Mesenchymal stem cell (in vitro differentiated cells and primary cell): ENCODE measurements around the gene B3GNT9.
A peak's percentile ranks its signal among the peaks of the same experiment; 100 is the strongest.

ENCODE experiments used
- DNase-seq: peaks from one replicate; pipeline ENCODE4 v3.0.0-alpha.2; 2013
- H2AFZ ChIP-seq: one replicate; pipeline ENCODE4 v1.6.1; 2013; ENCODE audit warnings: low read depth, mild to moderate bottlenecking, control low read depth, inconsistent platforms, low read length, moderate library complexity
- H2AK5ac ChIP-seq: 2 replicates; pipeline ENCODE4 v1.6.1; 2013; ENCODE audit warnings: low read length, moderate library complexity, mild to moderate bottlenecking, inconsistent platforms; ENCODE audit not compliant: severe bottlenecking
- H2BK120ac ChIP-seq: one replicate; pipeline ENCODE4 v1.6.1; 2013; ENCODE audit warnings: low read depth, mild to moderate bottlenecking, inconsistent platforms, low read length, moderate library complexity
- H2BK12ac ChIP-seq, 2 experiments: one replicate each; pipeline ENCODE4 v1.6.1; 2013; ENCODE audit warnings: inconsistent platforms in 2 of 2, low read length in 2 of 2, mild to moderate bottlenecking in 2 of 2, moderate library complexity in 2 of 2, control low read depth in 1 of 2
- H2BK15ac ChIP-seq: one replicate; pipeline ENCODE4 v1.6.1; 2013; ENCODE audit warnings: mild to moderate bottlenecking, low read depth, inconsistent platforms; ENCODE audit not compliant: poor library complexity, severe bottlenecking
- H2BK5ac ChIP-seq: 2 replicates; pipeline ENCODE4 v1.6.1; 2013; ENCODE audit warnings: low read depth, mild to moderate bottlenecking, low read length, control low read depth, inconsistent platforms; ENCODE audit not compliant: poor library complexity, severe bottlenecking
- H3K14ac ChIP-seq, 2 experiments: one replicate each; pipeline ENCODE4 v1.6.1; 2013; ENCODE audit warnings: inconsistent platforms in 2 of 2, low read length in 2 of 2, control low read depth in 1 of 2, mild to moderate bottlenecking in 1 of 2, moderate library complexity in 1 of 2
- H3K18ac ChIP-seq, 2 experiments: one replicate each; pipeline ENCODE4 v1.6.1; 2013; ENCODE audit warnings: inconsistent platforms in 2 of 2, low read length in 2 of 2, control low read depth in 1 of 2, low read depth in 1 of 2, mild to moderate bottlenecking in 1 of 2
- H3K23ac ChIP-seq, 2 experiments: one replicate each; pipeline ENCODE4 v1.6.1; 2013; ENCODE audit warnings: inconsistent platforms in 2 of 2, low read length in 2 of 2, mild to moderate bottlenecking in 2 of 2, moderate library complexity in 2 of 2, control low read depth in 1 of 2
- H3K27ac ChIP-seq: 2 replicates; pipeline ENCODE4 v1.5.1; 2013; ENCODE audit warnings: mild to moderate bottlenecking, moderate library complexity, low read length, control low read depth, inconsistent platforms; ENCODE audit not compliant: poor library complexity, severe bottlenecking
- H3K27me3 ChIP-seq, 2 experiments: 2 replicates each; pipeline versions ENCODE4 v1.6.1 to v1.7.0; 2013; ENCODE audit warnings: low read length in 2 of 2, mild to moderate bottlenecking in 2 of 2, moderate library complexity in 2 of 2, control low read depth in 1 of 2, inconsistent platforms in 1 of 2; ENCODE audit not compliant: control insufficient read depth in 1 of 2, insufficient read depth in 1 of 2
- H3K36me3 ChIP-seq, 2 experiments: 2 replicates each; pipeline versions ENCODE4 v1.6.1 to v1.7.0; 2013; ENCODE audit warnings: low read length in 2 of 2, control low read depth in 1 of 2, inconsistent platforms in 1 of 2, low read depth in 1 of 2, mild to moderate bottlenecking in 1 of 2; ENCODE audit not compliant: insufficient read depth in 2 of 2, control insufficient read depth in 1 of 2
- H3K4ac ChIP-seq, 2 experiments: one replicate each; pipeline ENCODE4 v1.6.1; 2013; ENCODE audit warnings: inconsistent platforms in 2 of 2, low read length in 2 of 2, mild to moderate bottlenecking in 2 of 2, moderate library complexity in 2 of 2, control low read depth in 1 of 2, low read depth in 1 of 2
- H3K4me1 ChIP-seq: 2 replicates; pipeline ENCODE4 v1.6.1; 2013; ENCODE audit warnings: low read depth, low read length, control low read depth; ENCODE audit not compliant: control insufficient read depth, insufficient read depth
- H3K4me2 ChIP-seq: 2 replicates; pipeline ENCODE4 v1.6.1; 2013; ENCODE audit warnings: low read length, mild to moderate bottlenecking, inconsistent platforms; ENCODE audit not compliant: poor library complexity, severe bottlenecking
- H3K4me3 ChIP-seq, 2 experiments: 2 replicates each; pipeline versions ENCODE4 v1.5.1 to v1.7.0; 2013; ENCODE audit warnings: low read length in 2 of 2, mild to moderate bottlenecking in 2 of 2, control low read depth in 1 of 2, low read depth in 1 of 2; ENCODE audit not compliant: insufficient read depth in 1 of 2
- H3K79me1 ChIP-seq: replicated peaks from 2 replicates; pipeline ENCODE4 v1.6.1; 2013; ENCODE audit warnings: mild to moderate bottlenecking, control low read depth, low read length, inconsistent platforms; ENCODE audit not compliant: poor library complexity, severe bottlenecking
- H3K9ac ChIP-seq: 2 replicates; pipeline ENCODE4 v1.7.0; 2013; ENCODE audit warnings: mild to moderate bottlenecking, low read length, moderate library complexity
- H3K9me3 ChIP-seq: 2 replicates; pipeline ENCODE4 v1.7.0; 2013; ENCODE audit warnings: mild to moderate bottlenecking, low read length; ENCODE audit not compliant: control insufficient read depth
- H4K8ac ChIP-seq: one replicate; pipeline ENCODE4 v1.6.1; 2013; ENCODE audit warnings: inconsistent platforms, mild to moderate bottlenecking, low read length, moderate library complexity
- H4K91ac ChIP-seq: one replicate; pipeline ENCODE4 v1.6.1; 2013; ENCODE audit warnings: mild to moderate bottlenecking, low read length, inconsistent platforms
- WGBS: methylation state at CpG from one replicate; pipeline ENCODE4 v1.1.7; 2013; ENCODE audit warnings: mixed read lengths; 5-methylcytosine and 5-hydroxymethylcytosine counted together

B3GNT9 gene

GRCh38 chr16:67111951-67112444 is 38.8 kb downstream of the B3GNT9 start:
- Histone ChIP-seq H2BK15ac (no peak overlapping the region), H3K4me1 (peaks cover 14% of the 10 kb centered on the region), H2BK5ac (no peak overlapping the region), H3K36me3 (peaks cover 0 to 18% of the 10 kb centered on the region in 2 experiments), H2BK12ac (no peak overlapping the region), H2AFZ (no peak overlapping the region), H3K18ac (no peak overlapping the region), H3K14ac (no peak overlapping the region), H3K9ac (no peak overlapping the region), H3K4me2 (no peak overlapping the region), H3K23ac (no peak overlapping the region), H4K8ac (no peak overlapping the region), H3K27ac (no peak overlapping the region), H3K4me3 (no peak overlapping the region), H3K9me3 (no peaks in the 10 kb centered on the region), H3K27me3 (no peaks in the 10 kb centered on the region), H2BK120ac (no peak overlapping the region), H4K91ac (no peak overlapping the region), H3K4ac (no peak overlapping the region), H3K79me1 (peaks cover 20% of the 10 kb centered on the region), H2AK5ac (no peak overlapping the region)
- no peak for DNase-seq
- WGBS, result 100% methylated on average over 2 of the region's 4 CpGs

- peak; percentile 89 for DNase-seq
- H4K8ac ChIP-seq, result peak within 1 kb of the TSS; percentile 88
- peaks cover 10% of the 10 kb centered on the region for H3K4me1 ChIP-seq
- peak within 1 kb of the TSS; percentile 74 for H2AFZ ChIP-seq
- peak within 1 kb of the TSS; percentile 67 for H3K27ac ChIP-seq
- H3K23ac ChIP-seq, result no peak within 1 kb of the TSS
- peaks cover 15% of the 10 kb centered on the region for H3K79me1 ChIP-seq
- H2BK12ac ChIP-seq, result peak within 1 kb of the TSS; percentile 21 to 31
- no peak within 1 kb of the TSS for H2BK15ac ChIP-seq
- peak within 1 kb of the TSS; percentile 91 for H3K4me2 ChIP-seq
- H2BK5ac ChIP-seq, result no peak within 1 kb of the TSS
- peak within 1 kb of the TSS; percentile 19 to 65 for H3K4ac ChIP-seq
- peak within 1 kb of the TSS; percentile 91 to 93 for H3K18ac ChIP-seq
- H4K91ac ChIP-seq, result peak within 1 kb of the TSS; percentile 83
- H3K27me3 ChIP-seq, result no peaks in the 10 kb centered on the region
- peak within 1 kb of the TSS; percentile 94 to 99 for H3K4me3 ChIP-seq
- H3K36me3 ChIP-seq, result peaks cover 0 to 12% of the 10 kb centered on the region in 2 experiments
- H3K9me3 ChIP-seq, result no peaks in the 10 kb centered on the region
- peak within 1 kb of the TSS in 1 of 2 experiments; percentile 48 for H3K14ac ChIP-seq
- 3% methylated on average over 31 of the region's 63 CpGs for WGBS
- no peak within 1 kb of the TSS for H2BK120ac ChIP-seq
- H3K9ac ChIP-seq, result peak within 1 kb of the TSS; percentile 88
- H2AK5ac ChIP-seq, result no peak within 1 kb of the TSS
Measured at GRCh38 chr16:67109407-67110135, 41.2 kb downstream of the B3GNT9 start, which contains the start of gene PHAF1. PHAF1 (plus strand) TSS chr16:67109941; CDS start chr16:67110176, 235 bp downstream.

- H2BK5ac ChIP-seq, result no peak overlapping the region
- H2BK12ac ChIP-seq, result peak overlapping the region; percentile 21 to 31
- H4K8ac ChIP-seq, result peak overlapping the region; percentile 67
- no peak for DNase-seq
- peak overlapping the region; percentile 83 for H4K91ac ChIP-seq
- H3K4ac ChIP-seq, result peak overlapping the region; percentile 1 to 65
- H3K27me3 ChIP-seq, result no peaks in the 10 kb centered on the region
- no peak overlapping the region for H2BK120ac ChIP-seq
- no peak overlapping the region for H2BK15ac ChIP-seq
- H2AFZ ChIP-seq, result peak overlapping the region; percentile 74
- H3K14ac ChIP-seq, result no peak overlapping the region
- peaks cover 0 to 11% of the 10 kb centered on the region in 2 experiments for H3K36me3 ChIP-seq
- peak overlapping the region; percentile 67 for H3K27ac ChIP-seq
- H2AK5ac ChIP-seq, result no peak overlapping the region
- peak overlapping the region; percentile 88 for H3K9ac ChIP-seq
- H3K18ac ChIP-seq, result peak overlapping the region; percentile 91 to 93
- H3K4me1 ChIP-seq, result peaks cover 10% of the 10 kb centered on the region
- peaks cover 15% of the 10 kb centered on the region for H3K79me1 ChIP-seq
- 65% methylated on average over 18 of the region's 18 CpGs for WGBS
- H3K4me2 ChIP-seq, result peak overlapping the region; percentile 44
- H3K9me3 ChIP-seq, result no peaks in the 10 kb centered on the region
- H3K23ac ChIP-seq, result no peak overlapping the region
- H3K4me3 ChIP-seq, result peak overlapping the region; percentile 38 to 99
Measured at GRCh38 chr16:67108931-67109406, 41.8 kb downstream of the B3GNT9 start.

GRCh38 chr16:67108489-67108888 is 42.3 kb downstream of the B3GNT9 start:
- Histone ChIP-seq H2AFZ (no peak overlapping the region), H3K27me3 (no peaks in the 10 kb centered on the region), H3K4me2 (no peak overlapping the region), H3K9me3 (no peaks in the 10 kb centered on the region), H3K4me1 (peaks cover 10% of the 10 kb centered on the region), H3K4ac (no peak overlapping the region), H2AK5ac (no peak overlapping the region), H4K8ac (no peak overlapping the region), H3K4me3 (no peak overlapping the region), H2BK12ac (no peak overlapping the region), H3K18ac (no peak overlapping the region), H4K91ac (no peak overlapping the region), H2BK15ac (no peak overlapping the region), H2BK120ac (no peak overlapping the region), H3K9ac (no peak overlapping the region), H3K79me1 (peaks cover 13% of the 10 kb centered on the region), H3K36me3 (peaks cover 0 to 8% of the 10 kb centered on the region in 2 experiments), H3K14ac (no peak overlapping the region), H3K27ac (no peak overlapping the region), H2BK5ac (no peak overlapping the region), H3K23ac (no peak overlapping the region)
- WGBS, result 97% methylated on average over 6 of the region's 6 CpGs
- no peak for DNase-seq
